Measurements from ENCODE around the gene DBNDD1.
A peak's percentile ranks its signal among the peaks of the same experiment; 100 is the strongest.
"Not testable (repeated sequence)": the region's sequence is repeated elsewhere in the genome, so short reads cannot be mapped to it uniquely, and the experiment has no call there.

Gene DBNDD1

DNA sequence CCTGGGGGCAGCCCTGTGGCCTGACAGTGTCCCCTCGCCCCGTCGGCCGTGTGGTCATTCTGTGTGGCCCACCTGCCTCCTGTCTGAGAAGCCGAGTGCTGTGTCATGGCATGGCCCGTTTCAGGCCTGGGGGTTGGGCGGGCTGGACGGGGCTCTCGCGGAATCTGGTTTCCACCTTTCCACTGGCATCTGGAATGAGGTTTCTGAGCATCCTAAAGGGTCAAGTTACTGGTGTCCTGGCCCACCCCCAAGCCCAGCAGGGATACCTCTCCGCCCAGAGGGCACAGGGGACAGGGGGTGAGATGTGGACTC lies 7.8 kb downstream of the DBNDD1 start:
- no peak for DNase-seq (ENCODE audit: low read depth in 2 of 2)

DNA sequence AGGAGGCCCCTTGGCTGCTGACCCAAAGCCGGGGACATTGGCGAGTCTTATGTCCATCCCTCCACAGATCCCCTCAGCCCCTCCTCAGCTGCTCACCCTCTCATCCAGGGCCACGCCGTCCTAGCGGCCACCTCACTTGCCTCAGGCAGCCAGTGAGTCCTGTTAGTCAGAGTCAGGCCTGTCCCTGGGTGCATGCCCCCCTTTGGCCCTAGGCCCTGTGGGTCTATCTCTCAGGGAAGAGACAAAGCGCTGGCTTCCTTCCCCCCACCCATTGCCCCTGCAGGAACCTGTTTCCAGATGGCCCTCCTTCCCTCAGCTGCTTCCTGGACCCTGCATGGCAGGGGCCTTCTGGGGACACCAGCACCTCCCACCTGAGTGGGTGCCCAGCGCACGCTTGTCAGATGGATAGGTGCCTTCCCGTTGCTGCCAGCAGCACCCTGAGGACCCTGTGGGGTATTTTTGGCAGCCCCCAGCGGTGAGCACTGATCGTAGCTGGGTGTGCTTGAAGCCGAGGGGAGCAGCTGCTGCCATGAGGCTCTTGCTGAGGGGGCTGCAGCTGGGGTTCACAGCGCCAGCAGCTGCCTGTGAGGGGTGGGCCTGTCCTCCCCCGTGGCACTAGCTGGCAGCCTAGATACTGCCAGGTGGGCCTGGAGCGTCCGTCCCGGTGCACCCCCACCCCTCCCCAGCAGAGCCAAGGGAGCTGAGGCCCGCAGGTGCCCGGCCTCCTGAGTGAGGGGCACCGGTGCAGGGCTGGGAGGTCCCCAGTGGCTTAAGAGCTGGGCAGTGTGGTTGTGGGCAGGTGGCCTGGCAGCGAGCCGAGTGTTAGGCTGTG lies 8.4 kb downstream of the DBNDD1 start:
- no peak for DNase-seq (ENCODE audit: low read depth in 2 of 2)

DNA sequence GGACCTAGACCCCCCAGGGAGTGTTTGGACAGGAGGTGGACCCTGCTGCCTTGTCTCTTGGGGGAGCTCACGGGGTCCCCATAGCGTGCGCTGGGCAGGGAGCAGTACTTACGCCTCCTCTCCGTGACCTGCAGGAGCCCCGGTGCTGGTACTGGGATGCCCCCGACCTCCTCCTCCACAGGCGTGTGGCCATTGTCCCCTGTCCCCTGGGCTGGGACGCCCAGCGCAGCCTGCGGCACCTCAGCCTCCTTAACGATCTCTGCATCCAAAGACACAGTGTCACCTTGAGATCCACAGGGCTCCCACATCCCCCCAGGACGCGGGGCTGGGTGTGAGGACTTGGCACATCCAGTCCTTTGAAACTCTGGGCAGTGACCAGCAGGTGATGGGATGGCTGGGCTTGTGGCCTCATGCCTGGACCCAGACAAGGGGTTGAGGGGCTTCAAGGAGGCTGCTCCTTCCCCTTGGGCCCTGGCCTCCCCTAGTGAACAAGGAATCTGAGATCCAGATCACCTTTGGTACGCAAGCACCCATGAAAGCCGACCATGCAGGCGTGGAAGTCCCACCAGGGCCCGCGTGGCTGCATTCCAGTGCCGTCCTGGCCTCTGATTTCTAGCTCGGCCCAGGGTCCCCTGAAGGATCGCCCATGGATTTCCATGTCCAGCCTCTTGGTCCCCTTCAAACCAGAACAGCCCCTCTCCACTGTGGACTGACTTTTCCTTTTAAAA lies 9.9 kb downstream of the DBNDD1 start:
- DNase-seq (ENCODE audit: low read depth in 2 of 2), result no peak

DNA sequence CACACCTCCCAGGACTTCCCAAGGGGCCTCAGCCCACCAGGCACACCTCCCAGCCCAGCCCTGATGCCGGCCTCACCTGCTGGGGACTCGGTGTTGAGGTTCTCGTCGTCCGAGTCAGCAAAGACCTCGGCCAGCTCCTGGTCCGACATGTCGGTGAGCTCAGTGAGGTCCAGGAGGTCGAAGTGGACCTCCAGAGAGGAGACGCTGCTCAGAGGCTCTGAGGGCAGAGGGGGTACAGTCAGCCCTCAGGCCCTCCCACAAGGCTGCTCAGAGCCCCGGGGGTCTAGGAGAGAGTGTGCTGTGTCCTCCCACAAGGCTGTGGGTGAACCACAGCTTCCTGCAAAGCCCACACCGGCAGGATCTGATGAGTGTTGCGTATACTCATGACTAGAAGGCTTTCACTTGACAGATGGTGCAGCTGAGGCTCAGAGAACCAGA lies 10.5 kb downstream of the DBNDD1 start:
- peak in 1 of 2 donors; percentile 43 for DNase-seq (ENCODE audit: low read depth in 2 of 2)

DNA sequence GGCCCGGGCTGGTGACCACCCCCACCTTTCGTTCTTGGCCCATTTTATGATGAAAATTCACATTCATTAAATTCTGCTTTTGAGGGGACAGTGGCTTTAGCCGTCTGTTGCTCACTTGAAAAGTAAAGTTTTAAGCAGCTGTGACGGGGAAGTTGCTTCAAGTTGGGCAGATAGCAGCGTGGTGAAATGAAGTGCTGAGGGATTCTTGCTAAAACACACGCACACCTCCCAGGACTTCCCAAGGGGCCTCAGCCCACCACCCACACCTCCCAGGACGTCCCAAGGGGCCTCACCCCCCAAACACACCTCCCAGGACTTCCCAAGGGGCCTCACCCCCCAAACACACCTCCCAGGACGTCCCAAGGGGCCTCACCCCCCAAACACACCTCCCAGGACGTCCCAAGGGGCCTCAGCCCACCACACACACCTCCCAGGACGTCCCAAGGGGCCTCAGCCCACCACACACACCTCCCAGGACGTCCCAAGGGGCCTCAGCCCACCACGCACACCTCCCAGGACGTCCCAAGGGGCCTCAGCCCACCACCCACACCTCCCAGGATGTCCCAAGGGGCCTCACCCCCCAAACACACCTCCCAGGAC lies 11.5 kb downstream of the DBNDD1 start:
- not testable (repeated sequence) for DNase-seq (ENCODE audit: low read depth in 2 of 2)

DNA sequence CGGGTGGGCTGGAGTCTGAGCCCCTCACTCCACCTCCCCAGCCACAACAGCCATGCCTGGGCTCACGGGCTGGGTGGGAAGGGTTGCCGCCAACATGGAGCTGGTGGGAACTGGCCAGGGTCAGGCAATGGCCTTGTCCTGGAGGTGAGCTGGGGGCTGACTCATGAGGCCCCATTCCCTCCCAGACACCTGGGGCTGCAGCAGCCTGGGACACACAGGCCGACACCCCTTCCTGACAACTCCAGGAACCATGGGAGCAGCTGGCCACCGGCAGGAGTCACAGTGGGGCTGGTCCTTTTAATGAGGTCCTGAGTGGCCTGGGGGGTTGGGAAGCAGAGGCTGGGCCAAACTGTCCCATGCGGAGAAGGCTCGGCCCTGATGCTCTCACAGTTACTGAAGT lies 12.2 kb downstream of the DBNDD1 start:
- no peak for DNase-seq (ENCODE audit: low read depth in 2 of 2)

DNA sequence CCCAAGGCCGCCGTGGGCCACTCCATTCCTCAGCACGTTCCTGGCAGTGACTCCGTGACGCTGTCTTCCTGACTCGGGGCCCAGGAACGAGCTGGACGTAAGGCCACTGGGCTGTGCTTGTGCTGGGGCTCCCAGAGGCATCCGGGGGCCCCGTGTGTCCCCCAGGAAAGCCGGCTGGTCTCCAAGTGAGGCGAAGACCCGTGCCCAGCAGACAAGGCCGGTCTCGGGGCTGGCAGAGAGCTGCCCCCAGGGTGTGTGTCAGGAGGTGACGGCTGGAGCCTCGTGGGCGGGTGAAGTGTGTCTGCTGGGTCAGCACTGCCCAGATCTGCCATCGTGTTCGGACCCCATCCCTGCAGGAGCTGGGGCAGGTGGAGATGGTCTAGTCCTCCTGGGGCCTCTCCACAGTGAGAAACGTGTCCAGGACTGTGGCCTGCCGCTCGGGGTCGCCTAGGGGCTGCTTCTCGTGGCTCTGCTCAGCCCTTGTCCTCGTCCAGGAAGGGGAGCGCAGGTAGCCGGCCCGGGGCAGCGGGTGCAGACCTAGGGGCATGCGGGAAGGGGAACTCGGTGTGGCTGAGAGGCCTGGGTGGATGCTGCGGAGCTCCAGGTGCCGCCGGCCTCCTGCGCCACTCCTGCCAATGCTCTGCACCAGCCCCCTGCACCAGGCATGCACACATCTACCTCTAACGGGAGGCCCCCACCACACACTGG lies 13.1 kb downstream of the DBNDD1 start:
- no peak for DNase-seq (ENCODE audit: low read depth in 2 of 2)

DNA sequence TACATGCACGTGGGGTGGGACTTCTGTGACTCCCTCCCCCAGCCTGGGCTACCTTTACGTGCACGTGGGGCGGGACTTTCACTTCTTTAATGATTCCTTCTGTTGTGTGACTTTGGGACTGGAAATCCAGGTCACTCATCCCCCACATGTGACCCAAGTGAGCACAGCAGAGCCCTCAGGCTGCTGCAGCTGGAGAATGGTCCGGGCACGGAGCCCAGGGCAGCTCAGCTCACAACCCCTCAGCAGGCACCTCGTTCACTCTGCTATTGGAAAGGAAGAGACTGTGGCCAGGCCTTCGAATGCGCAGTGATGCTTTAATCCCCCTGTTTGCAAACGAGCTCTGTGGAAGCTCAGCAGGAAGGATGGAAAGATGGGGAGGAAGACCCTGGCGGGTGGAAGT lies 14.7 kb downstream of the DBNDD1 start:
- DNase-seq (ENCODE audit: low read depth in 2 of 2), result no peak

DNA sequence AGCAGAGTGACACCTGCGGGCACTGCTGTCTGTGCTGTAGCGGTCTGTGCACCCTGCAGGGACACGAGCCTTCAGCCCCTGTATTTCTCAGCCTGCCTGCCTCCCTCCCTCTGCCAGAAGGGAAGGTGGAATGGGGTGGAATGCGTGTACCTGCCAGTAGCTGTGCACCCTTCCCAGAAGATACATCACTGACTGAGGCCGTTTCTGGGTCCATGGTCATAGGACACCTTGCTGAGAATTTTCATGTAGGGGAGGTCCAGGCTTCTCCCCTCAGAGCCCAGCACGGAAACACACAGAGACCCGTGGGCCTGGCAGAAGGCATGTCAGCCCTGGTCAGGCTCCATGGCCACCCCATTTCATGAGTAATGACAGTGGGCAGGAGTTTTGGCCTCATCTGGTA lies 16.5 kb downstream of the DBNDD1 start:
- DNase-seq (ENCODE audit: low read depth in 2 of 2), result no peak

DNA sequence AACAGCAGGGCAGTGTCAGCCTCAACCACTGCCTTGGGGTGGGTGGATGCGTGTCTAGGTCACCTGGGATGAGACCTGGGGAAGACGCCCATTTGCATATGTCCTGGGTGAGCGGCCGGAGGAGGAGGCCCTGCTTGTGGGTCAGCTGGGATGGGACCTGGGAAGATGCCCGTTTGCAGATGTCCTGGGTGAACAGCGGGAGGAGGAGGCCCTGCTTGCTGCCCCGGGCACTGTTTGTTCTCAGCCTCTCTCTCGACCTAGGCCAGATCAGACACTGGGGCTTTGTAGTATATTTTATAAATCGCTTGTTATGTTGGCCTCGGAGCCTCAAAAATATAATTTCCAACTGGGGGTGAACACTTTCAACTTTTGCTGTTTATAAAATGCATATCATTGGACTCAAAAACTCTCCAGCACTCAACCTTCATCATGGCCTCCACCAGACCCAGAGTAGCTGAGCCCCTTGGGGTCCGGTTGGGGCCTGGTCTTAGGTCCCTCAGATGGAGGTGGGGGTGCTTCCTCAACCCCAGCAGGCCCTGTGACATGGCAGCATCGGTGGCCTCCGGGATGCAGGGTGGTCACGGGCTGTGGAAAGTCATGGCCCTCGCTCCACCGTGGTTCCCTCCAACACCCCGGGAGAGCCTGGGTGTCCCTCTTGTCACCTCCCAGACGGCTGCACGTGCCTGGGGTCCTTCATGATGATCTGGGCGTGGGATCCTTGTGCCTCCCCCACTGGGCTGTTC lies 17.3 kb downstream of the DBNDD1 start:
- DNase-seq (ENCODE audit: low read depth in 2 of 2), result no peak

DNA sequence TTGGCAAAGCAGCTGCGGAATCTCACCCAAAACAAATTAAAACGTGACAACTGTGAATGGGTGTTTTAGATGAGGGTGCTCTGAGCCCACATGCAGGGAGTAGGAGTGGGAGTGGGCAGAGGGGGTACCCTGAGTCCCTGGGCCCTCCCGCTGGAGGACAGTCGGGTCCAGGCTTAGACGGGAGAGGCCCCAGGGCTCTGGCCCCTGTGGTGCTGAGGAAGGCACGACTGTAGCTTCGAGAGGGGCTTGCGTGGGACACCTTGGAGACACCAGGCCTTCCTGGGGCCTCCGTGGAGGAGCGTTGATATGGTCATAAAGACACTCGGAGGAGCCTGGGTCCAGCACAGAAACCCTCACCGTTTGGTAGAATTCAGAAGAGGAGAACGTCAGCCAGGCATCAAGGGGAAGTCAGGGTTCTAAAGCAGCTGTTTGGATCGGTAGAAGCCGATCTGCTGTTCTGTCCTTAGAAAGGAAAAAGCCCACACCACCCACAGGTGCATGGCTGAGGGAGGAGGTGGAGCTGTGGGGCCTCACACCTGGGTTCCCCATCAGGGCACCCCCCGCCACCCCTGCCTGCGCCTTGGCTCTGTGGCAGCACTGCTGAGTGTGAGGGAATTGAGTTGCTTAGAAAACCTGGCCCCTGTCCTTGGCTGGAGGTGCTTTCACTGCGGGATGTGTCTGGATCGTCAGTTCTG lies 18.4 kb downstream of the DBNDD1 start:
- DNase-seq (ENCODE audit: low read depth in 2 of 2), result no peak

DNA sequence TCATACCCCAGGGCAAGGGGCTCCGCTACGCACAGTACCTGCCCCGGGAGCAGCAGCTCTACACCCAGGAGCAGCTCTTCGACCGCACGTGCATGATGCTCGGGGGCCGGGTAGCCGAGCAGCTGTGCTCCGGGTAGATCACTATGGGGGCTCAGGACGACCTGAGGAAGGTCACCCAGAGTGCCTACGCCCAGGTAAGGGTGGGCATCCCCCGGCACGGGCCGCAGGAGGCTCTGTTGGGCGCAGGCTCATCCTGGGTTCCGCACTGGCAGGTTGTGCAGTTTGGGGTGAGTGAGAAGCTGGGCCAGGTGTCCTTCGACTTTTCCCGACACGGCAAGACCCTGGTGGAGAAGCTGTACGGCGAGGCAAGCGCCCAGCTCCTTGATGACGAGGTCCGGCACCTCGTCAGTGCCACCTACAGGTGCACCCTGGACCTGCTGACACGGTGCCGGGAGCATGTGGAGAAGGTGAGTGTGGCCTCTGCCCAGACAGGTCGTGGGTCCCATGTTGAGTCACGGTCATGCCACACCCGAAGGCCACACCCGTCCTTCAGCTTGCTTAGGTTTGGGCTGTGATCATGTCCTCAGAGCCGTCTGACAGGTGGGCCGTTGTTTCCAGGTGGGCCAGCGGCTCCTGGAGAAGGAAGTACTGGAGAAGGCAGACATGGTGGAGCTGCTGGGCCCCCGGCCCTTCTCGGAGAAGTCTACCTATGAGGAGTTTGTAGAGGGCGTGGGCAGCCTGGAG lies 19.3 kb downstream of the DBNDD1 start:
- DNase-seq (ENCODE audit: low read depth in 2 of 2), result no peak

DNA sequence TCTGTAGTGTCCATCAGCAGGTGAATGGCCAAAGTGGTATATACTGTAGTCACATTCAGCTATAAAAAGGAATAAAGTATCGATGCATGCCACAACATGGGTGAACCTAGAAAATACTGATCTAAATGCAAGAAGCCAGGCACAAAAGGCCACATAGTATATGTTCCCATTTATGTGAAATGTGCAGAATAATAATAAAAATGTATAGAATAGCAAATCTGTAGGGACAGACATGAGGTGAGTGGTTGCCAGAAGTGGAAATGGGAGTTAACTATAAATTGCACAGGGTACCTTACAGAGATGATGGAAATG lies 23.1 kb downstream of the DBNDD1 start:
- DNase-seq (ENCODE audit: low read depth in 2 of 2), result no peak

DNA sequence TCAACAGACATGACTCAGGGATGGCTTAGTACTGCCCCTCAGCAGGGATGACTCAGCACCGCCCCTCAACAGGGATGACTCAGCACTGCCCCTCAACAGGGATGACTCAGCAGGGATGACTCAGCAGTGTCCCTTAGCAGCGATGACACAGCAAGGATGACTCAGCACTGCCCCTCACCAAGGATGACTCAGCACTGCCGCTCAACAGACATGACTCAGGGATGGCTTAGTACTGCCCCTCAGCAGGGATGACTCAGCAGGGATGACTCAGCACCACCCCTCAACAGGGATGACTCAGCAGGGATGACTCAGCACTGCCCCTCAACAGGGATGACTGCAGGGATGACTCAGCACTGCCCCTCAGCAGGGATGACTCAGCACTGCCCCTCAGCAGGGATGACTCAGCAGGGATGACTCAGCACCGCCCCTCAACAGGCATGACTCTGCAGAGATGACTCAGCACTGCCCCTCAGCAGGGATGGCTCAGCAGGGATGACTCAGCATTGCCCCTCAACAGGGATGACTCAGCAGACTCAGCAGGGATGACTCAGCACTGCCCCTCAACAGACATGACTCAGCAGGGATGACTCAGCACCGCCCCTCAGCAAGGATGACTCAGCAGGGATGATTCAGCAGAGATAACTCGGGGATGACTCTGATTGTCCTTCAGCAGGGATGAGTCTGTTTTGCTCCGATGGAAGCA lies 23.6 kb downstream of the DBNDD1 start:
- peak in 1 of 2 donors; percentile 10 for DNase-seq (ENCODE audit: low read depth in 2 of 2)

DNA sequence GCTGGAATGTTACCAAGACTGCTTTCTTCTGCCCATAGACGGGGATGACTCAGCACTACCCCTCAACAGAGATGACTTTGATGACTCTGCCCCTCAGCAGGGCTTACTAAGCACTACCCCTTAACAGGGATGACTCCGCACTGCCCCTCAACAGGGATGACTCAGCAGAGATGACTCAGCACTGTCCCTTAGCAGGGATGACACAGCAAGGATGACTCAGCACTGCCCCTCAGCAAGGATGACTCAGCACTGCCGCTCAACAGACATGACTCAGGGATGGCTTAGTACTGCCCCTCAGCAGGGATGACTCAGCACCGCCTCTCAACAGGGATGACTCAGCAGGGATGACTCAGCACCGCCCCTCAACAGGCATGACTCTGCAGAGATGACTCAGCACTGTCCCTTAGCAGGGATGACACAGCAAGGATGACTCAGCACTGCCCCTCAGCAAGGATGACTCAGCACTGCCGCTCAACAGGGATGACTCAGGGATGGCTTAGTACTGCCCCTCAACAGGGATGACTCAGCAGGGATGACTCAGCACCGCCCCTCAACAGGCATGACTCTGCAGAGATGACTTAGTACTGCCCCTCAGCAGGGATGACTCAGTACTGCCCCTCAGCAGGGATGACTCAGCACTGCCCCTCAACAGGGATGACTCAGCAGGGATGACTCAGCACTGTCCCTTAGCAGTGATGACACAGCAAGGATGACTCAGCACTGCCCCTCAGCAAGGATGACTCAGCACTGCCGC lies 24.4 kb downstream of the DBNDD1 start:
- not testable (repeated sequence) for DNase-seq (ENCODE audit: low read depth in 2 of 2)

DNA sequence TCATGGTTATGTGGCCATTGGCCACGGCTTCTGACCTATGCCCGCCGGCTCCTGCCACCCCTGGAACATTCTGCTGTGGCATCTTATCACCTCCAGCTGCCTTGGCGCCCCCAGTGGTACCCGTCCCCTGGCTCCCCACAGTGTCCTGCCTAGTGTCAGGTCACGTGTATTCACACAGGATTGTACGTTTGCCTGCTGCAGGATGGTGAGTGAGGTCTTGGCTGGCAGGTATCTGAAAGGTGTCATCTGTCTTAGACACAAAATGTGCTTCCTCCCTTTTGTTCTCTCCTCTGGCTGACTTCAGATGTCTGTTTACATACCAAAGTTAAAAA lies 24.9 kb downstream of the DBNDD1 start:
- DNase-seq (ENCODE audit: low read depth in 2 of 2), result no peak

DNA sequence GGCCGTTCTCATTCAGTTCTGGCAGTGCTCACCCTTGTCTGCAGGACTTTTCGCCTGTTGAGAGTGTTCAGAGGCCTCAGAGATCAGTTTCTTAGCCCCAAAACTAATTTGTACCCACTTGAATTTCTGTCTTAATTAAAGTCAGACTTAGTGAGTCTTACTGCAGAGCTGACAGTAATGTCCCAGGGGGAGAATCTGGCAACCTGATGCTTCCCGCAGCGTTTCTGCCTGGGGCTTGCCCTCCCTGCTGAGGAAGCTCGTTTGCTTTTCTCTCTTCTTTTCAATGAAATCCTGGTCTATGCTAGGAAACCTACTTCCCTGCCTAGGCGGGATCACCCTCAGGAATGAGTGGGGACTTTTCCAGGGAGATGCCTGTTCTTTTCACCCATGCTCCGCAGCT lies 25.3 kb downstream of the DBNDD1 start:
- DNase-seq (ENCODE audit: low read depth in 2 of 2), result no peak

DNA sequence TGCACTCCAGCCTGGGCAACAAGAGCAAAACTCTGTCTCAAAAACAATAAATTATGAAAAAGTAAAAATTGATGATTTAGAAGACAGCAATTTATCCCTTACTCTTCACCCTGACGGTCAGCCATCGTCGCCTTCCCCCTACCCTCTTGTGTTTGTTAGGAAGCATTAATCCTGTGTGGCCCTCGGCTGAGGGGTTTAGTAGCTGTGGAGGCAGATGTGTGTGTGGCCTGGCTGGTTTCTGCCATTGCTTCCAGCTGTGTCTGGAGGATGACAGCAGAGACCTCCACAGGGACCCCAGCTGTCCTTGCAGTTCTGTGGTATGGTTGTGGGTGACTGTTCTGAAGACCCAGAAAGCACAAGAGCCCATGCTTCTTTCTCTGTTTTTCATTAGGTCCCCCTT lies 25.9 kb downstream of the DBNDD1 start:
- no peak for DNase-seq (ENCODE audit: low read depth in 2 of 2)

DNA sequence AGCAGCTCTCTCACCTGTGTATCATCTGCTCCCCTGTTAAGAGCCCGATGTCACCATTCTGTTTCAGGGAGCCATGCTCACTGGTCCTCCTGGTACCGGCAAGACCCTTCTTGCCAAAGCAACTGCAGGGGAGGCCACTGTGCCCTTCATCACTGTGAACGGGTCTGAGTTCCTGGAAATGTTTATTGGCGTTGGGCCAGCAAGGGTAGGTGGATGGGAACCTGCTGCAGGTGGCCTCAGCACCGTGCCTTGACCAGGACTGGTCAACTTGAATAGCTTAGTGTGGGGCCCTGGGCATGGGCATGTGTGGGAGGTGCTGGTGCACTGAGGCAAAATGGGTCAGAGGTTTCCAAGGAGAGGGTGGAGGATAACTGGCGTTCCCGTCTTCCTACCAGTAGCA lies 28.5 kb downstream of the DBNDD1 start:
- DNase-seq (ENCODE audit: low read depth in 2 of 2), result no peak
